ENCODE results near the gene DNAJA4.
"Not testable (repeated sequence)": the region's sequence is repeated elsewhere in the genome, so short reads cannot be mapped to it uniquely, and the experiment has no call there.

Gene DNAJA4

DNA sequence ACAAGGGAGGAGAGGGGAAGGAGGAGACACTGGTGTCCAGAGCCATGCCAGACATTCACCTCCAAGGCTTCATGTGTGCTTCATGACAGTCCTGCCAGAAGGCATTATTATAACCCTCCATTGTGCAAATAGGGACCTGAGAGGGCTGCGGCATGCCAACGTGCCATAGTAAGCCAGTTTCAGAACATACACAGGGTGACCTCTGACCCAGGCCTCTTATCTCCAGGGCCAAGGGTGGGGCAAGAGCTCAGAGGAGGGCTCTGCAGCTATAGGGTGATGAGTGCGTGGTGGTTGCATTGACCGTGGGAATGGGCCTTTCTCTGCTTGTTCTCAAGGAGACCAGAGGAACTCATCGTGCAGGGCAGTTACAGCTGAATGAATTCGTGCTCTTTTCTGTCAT lies 20.3 kb upstream of the DNAJA4 start:
- no peak for DNase-seq (ENCODE audit: low read depth)

DNA sequence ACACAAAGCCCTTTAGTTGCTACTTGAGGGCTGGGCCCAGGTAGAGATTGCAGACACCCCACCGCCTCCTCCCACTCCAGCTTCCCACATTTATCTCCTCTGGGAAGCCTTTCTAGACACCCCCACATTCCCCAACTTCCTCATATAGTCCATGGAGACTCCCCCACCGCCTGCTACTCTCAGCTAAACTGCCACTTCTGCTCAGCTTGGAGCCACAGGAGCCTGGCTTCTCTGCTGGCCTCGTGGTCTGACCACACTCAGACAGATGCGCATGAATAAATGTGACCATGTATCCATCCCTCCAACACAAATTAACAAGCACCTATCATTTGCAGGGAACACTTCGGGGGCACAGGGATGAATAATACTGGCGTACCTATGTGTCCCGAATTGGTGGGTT lies 19.5 kb upstream of the DNAJA4 start:
- DNase-seq (ENCODE audit: low read depth) = no peak

DNA sequence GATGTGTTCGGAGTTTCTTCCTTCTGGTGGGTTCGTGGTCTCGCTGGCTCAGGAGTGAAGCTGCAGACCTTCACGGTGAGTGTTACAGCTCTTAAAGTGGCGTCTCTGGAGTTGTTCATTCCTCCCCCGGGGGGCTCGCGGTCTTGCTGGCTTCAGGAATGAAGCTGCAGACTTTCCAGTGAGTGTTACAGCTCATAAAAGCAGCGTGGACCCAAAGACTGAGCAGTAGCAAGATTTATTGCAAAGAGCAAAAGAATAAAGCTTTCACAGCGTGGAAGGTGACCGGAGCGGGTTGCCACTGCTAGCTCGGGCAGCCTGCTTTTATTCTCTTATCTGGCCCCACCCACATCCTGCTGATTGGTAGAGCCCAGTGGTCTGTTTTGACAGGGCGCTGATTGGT lies 19.0 kb upstream of the DNAJA4 start:
- DNase-seq (ENCODE audit: low read depth) = not testable (repeated sequence)

DNA sequence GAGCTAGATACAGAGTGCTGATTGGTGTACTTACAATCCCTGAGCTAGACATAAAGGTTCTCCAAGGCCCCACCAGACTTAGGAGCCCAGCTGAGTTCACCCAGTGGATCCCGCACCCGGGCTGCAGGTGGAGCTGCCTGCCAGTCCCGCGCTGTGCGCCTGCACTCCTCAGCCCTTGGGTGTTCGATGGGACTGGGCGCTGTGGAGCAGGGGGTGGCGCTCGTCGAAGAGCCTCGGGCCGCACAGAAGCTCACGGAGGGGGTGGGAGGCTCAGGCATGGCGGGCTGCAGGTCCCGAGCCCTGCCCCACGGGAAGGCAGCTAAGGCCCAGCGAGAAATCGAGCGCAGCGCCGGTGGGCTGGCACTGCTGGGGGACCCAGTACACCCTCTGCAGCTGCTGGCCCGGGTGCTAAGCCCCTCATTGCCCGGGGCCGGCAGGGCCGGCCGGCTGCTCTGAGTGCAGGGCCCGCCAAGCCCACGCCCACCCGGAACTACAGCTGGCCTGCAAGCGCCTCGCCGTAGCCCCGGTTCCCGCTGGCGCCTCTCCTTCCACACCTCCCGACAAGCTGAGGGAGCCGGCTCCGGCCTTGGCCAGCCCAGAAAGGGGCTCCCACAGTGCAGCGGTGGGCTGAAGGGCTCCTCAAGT lies 18.3 kb upstream of the DNAJA4 start:
- DNase-seq (ENCODE audit: low read depth) = not testable (repeated sequence)

DNA sequence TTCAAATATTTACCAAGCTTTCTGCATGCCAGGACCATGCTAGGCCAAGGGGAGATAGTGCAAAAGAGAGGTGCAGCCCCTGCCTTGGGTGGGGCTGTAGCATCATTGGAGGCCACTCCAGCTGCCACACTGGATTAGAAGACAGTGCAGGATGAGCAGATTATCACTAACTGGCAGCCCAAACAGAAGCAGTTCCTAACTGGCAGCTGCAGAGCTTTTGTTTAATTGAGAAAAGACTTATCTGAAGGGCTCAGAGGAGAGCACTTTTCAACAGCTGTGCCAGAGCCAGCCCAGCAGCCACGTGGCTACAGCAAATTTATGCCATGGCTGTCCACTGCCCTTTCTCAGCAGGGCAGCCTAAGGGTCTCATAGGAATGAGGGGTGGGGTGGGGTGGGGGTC lies 16.5 kb upstream of the DNAJA4 start:
- no peak for DNase-seq (ENCODE audit: low read depth)

DNA sequence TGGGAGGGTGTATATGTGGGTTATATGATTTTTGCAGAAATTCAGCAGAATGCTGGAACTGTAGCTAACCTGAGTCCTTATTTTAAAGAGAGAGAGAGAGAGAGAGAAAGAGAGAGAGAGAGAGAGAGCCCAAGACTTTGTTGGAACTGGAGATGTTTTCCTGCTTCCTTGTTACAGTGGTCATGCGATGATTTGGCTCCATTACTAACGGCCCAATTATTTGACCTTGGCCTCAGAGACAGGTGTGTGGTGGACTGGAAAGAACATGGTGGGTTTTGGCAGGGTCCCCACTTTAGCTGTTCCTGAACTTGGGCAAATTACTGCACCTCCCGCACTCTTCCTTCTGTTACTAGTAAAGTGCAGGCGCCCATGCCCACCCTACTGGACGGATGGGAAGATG lies 15.2 kb upstream of the DNAJA4 start:
- no peak for DNase-seq (ENCODE audit: low read depth)

DNA sequence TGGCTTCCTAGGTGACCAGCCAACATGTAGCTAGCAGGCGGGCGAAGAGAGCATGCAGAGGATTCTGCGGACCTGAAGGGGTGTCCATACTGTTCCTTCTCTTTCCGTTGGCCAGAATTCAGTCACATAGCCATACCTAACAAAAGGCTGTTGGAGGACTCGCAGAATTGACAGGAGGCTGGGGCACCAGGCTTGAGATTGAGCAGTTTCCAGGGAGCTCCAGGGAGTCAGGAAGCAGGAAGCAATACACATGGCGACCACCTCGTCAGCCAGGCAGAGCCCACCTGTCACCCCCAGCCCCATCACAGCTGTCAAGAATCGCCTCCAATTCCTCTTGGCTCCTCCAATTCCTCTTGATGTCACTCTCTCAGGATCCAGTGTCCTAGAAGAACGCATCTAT lies 13.2 kb upstream of the DNAJA4 start:
- no peak for DNase-seq (ENCODE audit: low read depth)

DNA sequence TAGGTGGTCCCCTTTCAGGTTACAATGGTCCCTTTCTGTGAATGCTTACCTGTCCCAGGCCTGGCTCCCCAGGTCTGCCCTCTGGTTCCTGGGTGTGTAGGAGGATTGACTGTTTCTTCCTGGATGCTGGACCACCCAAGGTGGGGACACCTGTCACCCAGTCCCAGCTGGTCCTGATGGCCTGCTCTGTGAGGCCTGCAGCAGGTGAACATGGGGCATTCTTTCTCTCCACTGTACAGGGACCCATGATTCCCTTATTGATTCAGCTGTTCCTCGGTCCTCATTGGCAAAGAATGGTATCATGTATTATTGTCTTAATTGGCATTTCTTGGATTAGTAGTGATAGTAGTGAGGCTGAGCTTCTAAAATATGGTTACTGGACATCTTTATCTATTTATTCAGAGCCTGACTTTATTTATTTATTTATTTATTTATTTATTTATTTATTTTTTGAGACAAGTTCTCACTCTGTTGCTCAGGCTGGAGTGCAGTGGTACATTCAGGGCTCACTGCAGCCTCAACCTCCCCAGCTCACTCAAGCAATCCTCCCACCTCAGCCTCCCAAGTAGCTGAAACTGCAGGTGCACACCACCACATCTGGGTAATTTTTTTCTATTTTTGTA lies 8.8 kb upstream of the DNAJA4 start:
- DNase-seq (ENCODE audit: low read depth) = no peak

DNA sequence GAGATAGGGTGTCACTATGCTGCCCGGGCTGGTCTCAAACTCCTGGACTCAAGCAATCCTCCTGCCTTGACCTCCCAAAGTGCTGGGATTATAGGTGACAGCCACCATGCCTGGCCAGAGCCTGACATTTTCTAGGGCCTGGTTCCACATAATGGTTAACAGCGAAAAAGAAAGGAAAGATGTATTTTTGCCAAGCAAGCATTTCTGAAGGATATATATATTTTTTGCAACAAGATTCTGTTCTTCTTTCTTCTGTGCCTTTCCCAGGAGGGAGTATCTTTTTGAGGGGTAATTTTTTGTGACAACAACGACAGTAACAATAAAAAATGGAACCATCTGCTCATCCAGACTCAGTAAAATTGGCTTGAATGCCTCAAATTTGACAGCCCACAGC lies 8.3 kb upstream of the DNAJA4 start:
- DNase-seq (ENCODE audit: low read depth) = no peak

DNA sequence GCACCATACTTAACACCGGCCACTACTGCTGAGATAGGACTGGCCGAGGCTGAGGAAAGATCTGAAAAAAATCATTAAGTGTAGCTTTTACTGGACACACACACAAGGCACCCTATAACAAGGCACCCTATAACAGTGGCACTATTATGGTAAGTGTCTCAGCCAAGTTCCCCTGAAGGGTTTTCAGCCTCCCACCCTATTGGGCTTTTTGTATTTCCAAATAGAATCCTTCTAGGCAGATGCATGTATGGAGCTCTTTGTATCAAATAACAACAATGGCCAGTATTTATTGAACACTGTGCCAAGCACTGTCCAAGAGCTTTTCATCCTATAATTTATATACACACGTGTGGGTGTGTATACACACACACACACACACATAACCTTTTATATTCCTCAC lies 6.7 kb upstream of the DNAJA4 start:
- DNase-seq (ENCODE audit: low read depth) = no peak

DNA sequence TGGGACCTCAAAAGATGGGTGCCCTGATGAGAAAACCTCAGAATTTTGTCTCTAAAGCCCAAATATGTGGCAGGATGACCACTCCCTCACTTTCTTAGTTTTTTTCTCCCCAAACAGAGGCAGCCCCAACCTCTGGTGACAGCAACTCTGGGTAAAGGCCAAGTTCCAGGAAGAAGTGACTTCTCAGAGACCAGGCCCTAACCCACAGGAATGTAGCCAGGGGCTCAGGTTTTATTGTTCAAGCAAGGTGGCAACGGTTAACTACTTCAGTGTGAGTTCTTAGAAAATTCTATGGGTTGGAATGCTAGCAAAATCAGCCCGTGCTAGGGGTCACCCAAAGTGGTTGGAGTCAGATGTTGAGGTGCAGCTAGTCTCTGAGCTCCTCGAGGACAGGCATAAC lies 5.1 kb upstream of the DNAJA4 start:
- no peak for DNase-seq (ENCODE audit: low read depth)

DNA sequence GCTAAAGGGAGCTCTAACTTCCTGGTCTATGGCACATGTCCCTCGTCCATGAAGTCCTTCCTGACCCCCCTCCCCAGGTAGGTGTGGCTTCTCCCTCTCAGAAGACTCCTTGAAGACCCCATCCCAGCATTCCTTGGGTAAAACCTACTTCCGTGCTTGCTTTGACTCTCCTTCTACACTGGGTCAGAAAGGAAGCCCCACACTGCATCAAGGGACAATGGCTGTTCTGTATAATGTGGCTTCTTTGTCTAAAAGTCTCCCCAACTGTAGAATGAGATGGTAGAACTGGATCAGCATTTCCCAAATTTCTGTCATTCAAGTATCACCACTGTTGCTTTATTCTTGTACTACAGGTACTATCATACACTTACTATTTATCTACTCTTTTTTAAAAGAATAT lies 3.9 kb upstream of the DNAJA4 start:
- DNase-seq (ENCODE audit: low read depth) = no peak

DNA sequence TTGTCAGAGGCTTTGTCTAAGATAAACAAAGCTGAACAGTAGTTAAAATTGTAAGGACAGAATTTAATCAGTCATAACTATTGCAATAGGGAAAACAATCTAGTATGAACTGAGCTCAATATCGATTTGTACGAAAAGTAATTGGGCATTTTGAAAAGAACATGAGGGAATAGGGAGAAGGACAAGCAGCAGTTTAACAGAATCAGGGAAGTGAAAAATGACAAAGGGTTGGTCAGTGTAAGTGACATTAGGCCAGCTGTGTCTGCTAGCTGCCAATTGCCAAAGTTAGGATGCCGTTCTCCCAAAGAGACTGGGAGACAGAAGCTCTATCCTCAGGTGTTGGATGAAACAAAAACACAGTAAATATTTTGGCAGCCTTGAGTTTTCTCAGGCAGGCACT lies 3.3 kb upstream of the DNAJA4 start:
- no peak for DNase-seq (ENCODE audit: low read depth)

DNA sequence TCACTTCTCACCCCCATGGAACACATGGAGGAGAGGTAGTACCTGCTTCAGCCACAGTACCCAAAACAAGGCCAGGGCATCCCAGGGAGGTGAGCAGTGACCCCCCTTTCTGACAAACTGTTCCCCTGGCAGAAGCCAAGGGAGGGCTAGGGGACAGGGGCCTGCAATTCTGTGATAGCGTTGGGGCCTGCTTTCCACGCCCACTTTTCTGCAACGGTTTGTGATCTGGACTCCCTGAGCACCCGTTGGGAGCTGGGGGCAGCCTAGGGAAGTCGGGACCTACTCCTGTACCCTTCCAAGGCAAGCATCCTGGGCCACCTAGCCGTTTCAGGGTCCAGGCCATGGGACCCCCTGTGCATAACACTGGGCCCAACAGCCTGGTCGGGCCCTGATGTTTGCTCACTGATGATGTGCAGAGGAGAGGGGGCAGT lies 996 bp upstream of the DNAJA4 start:
- no peak for DNase-seq (ENCODE audit: low read depth)

DNA sequence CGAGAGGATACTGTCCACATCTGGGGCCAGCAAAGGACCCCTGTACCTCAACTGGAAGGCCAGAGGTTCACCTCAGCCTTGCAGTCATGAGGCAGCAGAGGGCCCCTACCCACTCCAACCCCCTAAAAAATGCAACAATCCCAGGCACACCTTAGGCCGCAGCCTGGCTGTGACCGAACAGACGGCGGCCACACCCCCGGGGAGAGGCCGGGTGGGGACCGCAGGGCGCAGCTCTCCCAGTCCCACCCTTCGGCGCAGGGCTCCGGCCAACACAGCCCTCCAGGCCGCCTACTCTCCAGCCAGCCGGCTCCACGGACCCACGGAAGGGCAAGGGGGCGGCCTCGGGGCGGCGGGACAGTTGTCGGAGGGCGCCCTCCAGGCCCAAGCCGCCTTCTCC lies 457 bp upstream of the DNAJA4 start:
- no peak for DNase-seq (ENCODE audit: low read depth)

DNA sequence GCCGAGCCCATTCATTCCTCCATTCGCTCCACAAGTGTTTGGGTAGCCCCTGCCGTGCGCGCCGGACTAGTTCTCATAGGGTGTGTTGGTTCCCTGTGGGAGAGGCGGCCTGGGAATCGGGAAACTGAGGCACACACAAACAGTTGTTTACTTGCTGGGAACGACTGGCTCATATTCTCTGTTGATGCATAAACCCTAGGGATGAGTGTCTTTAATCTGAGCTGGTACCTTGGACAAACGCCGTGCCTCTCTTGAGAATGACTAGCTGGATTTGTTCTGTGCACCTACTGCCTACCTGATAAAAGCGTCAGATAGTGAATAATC lies 737 bp downstream of the DNAJA4 start:
- DNase-seq (ENCODE audit: low read depth) = no peak

DNA sequence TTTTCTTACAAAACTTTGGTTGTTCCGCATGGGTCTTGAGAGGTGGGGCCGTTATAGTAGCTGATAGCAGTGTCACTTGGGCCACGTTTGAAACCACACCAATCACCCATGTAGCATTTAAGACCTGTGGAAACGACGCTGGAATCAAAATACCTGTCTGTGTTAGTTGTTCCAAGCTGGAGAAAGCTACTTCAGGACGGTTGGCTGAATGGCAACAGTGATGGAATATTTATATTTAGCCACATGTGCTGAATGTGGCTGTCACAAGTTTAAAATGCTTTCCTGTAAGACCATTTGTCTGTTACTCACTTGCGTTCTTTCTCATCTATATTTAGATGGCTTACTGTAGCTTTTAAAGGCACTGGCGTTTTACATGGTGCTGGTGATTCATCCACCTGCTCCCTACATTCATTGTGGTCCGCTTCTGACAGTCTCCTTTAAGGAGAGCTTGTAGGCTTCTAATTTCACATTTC lies 1.4 kb downstream of the DNAJA4 start:
- DNase-seq (ENCODE audit: low read depth) = no peak

DNA sequence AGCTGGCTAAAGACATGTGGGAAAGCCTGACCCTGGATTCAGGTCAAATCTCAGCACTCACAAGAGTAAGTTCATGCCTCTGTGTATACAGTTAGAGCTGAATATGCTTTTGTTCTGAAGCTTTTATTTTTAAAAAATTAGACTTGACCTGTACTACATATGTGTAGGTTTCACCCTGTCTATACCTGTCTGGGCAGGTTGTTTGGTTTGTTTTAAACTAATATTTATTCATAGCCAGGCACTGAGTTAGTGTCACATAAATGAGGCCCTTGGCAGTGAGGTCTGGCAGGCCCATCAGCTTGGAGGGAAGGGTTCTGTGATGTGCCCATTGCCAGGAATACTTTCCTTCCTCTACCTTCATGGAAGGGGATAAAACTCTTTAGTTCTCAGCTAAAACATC lies 1.9 kb downstream of the DNAJA4 start:
- no peak for DNase-seq (ENCODE audit: low read depth)

DNA sequence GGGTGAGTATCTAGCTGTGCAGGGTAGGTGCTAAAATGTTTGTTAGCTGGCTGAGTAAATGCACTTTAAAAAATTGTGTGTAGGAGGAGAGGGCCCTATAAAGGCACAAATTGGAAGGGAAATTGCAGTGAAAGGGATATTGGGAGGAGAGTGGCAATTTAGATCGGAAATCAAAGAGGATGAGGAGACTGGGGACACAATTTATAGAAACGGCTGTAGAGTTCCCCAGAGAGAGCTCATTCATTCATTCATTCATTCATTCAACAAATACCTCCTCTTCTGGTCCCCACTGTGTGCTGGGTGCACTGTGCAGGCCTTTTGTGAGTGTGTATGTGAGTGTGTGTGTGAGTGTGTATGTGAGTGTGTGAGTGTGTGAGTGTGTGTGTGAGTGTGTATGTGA lies 2.4 kb downstream of the DNAJA4 start:
- DNase-seq (ENCODE audit: low read depth) = no peak

DNA sequence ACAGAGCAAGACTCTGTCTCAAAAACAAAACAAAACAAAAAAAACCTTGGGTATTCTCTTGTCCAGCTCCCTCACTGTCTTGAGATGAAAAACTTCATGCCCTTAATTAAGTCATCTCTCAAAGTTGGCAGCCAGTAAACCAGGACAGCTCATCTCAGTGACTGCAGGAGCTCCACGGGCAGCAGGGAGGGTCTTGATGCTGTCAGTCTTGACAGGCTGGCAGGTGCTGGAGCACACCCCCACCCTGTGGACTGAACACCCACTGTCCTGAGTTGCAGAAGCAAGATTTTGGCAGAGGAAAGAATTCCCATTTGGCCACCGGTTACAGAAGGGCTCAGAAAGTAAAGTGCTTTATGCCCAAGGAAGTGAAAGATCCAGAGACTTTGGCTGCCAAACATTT lies 8.0 kb downstream of the DNAJA4 start:
- DNase-seq (ENCODE audit: low read depth) = no peak

DNA sequence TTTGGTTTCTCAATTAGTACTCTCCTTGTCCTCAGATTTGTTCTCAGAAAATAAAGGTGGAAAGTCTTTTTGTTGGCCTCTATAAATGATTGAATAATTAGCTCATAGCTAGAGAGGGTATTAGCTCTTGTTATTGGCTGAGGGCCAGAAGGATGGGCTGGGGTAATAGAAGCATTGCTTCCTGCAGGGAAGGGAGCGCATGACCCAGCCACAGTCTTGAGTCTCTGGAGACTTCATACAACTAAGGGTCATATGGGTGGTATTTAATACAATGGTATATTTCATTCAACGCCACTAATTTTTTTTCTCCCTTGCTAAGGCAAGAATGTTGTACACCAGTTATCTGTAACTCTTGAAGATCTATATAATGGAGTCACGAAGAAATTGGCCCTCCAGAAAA lies 8.4 kb downstream of the DNAJA4 start:
- no peak for DNase-seq (ENCODE audit: low read depth)

DNA sequence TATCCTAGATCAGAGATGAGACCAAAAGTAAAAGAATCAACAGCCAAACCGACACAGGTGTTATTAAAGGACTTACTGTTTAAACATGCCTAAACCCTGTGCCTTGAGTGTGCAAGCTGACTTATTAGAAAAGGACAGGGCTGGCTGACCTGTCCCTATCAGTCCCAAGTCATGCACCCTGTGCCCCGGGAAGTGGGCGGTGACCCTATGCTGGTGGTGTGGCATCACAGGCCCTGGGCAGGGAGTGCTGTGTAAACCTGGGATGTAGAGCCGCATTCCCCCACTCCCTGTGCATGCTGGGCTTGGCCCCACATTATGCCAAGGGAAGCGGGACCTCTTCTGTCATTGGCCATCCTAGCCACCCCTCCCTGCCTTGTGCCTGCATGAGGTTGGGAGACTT lies 10.6 kb downstream of the DNAJA4 start:
- no peak for DNase-seq (ENCODE audit: low read depth)

DNA sequence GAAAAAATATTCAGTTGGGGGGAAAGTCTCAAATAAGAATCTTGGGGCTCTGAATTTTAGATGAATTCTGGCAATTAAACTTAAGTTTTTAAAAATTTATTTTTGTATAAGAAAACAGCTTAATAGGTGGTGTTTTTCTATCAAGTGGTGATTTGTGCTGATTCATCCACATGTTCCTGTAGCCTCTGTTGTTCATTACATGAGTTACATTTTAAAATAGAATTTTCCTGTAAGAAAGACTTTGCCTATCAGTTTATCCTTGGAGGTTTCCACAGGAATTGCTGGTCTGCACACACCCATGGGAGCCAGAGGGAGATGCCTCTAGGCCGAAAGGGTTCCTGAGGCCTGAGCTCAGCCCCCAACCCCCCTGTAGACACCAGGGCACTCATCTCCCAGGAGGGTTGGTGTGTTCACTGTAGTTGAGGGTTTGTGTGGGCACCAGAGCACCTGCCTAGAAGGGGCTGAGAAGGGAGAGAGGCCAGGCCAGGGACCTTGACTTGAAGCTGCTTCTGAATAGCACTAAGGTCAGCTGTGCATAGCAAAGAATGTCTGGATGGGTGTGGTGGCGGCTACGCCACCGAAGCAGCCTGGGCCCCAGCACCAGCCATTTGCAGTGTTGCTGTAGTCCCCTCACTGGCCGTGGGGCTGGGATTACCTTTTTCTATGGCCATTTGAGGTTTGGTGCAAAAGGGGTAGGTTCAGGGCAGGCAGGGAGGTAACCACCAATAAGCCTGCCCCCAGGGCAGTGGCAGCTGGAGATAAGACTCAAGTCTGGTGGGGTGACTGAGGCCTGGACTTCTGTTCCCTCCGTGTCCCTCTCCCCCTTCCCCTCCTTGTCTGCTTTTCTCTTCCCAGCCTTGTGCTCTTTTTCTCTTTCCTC lies 11.9 kb downstream of the DNAJA4 start:
- DNase-seq (ENCODE audit: low read depth) = no peak

All from activated T-cell treated with anti-CD3 and anti-CD28 coated beads for 48 hours (primary cell).